ENCODE measurements around the gene PTCRA. TPM values are rescaled to one million over a fixed set of nuclear protein-coding genes. Genes with fewer than 3 reads are reported as not detected.
"Not testable (repeated sequence)": the region's sequence is repeated elsewhere in the genome, so short reads cannot be mapped to it uniquely, and the experiment has no call there.

PTCRA gene
- total RNA-seq, 1 experiment from 2014 or later: not detected

- Histone ChIP-seq H3K27me3 (ENCODE audit: control insufficient read depth, insufficient read depth, low read length) (no peaks in the 10 kb centered on the region), H3K4me3 (ENCODE audit: low read depth in 2 of 2, low read length in 2 of 2) (no peak overlapping the region), H3K9me3 (ENCODE audit: control insufficient read depth, insufficient read depth, low read depth, low read length) (no peaks in the 10 kb centered on the region), H3K36me3 (ENCODE audit: control insufficient read depth, insufficient read depth, low read length) (peaks cover 3% of the 10 kb centered on the region; the same call in 1 of the 2 replicates), H3K27ac (ENCODE audit: low read length) (no peak overlapping the region), H3K4me1 (ENCODE audit: control insufficient read depth, insufficient read depth, low read length) (no peaks in the 10 kb centered on the region)
- no peak for TF ChIP-seq POLR2AphosphoS5 (IDR thresholded peaks at IDR 0.05; ENCODE audit: low read depth, low read length)
- TF ChIP-seq REST (IDR thresholded peaks at IDR 0.05; ENCODE audit: insufficient read depth in 1 of 2, low read depth in 2 of 2, low read length in 1 of 2): no peak
- TF ChIP-seq CTCF (IDR thresholded peaks at IDR 0.05): no peak
- no peak for TF ChIP-seq TCF7L2 (IDR thresholded peaks at IDR 0.05; ENCODE audit: low read depth, low read length)
- TF ChIP-seq SIN3A (IDR thresholded peaks at IDR 0.05; ENCODE audit: borderline replicate concordance, insufficient read depth, low read depth, low read length): no peak
- intact Hi-C loops (cut with micrococcal nuclease; ENCODE audit: unreplicated experiment): no loop called here
- ATAC-seq: no peak
- ChIA-PET CTCF (interaction anchor here (0.6 kb wide), 1 partner anchor 1086 kb away, joined by 3 read pairs; no protein-coding TSS in a partner anchor), POLR2A (interaction anchor here (0.6 kb wide), 1 partner anchor 556 kb away, joined by 5 read pairs; no protein-coding TSS in a partner anchor)
- DNase-seq (ENCODE audit: low read depth, low spot score): no peak
- in situ Hi-C loops (cut with HindIII; ENCODE audit: low pct_unique_long_range_greater_than_20kb, low sequenced_read_pairs): no loop called here
- no TSS peak for BruUV-seq (replicated peaks)
These were observed 24.7 kb downstream of the PTCRA start for GRCh38 chr6:42940493-42941045.

GRCh38 chr6:42941356-42941755 lies 25.5 kb downstream of the PTCRA start:
- POLR2A ChIA-PET; BruUV-seq (replicated peaks); DNase-seq (ENCODE audit: low read depth, low spot score); H3K36me3 ChIP-seq (ENCODE audit: control insufficient read depth, insufficient read depth, low read length); in situ Hi-C loops (cut with HindIII; ENCODE audit: low pct_unique_long_range_greater_than_20kb, low sequenced_read_pairs); intact Hi-C loops (cut with micrococcal nuclease; ENCODE audit: unreplicated experiment); H3K4me1 ChIP-seq (ENCODE audit: control insufficient read depth, insufficient read depth, low read length); H3K27me3 ChIP-seq (ENCODE audit: control insufficient read depth, insufficient read depth, low read length); H3K9me3 ChIP-seq (ENCODE audit: control insufficient read depth, insufficient read depth, low read depth, low read length); ATAC-seq; CTCF ChIA-PET; H3K27ac ChIP-seq (ENCODE audit: low read length); H3K4me3 ChIP-seq (ENCODE audit: low read depth in 2 of 2, low read length in 2 of 2): not testable (repeated sequence)

- no peak overlapping the region for H3K27ac ChIP-seq (ENCODE audit: low read length)
- no peak for DNase-seq (ENCODE audit: low read depth, low spot score)
- BruUV-seq (replicated peaks): no TSS peak
- no peaks in the 10 kb centered on the region for H3K27me3 ChIP-seq (ENCODE audit: control insufficient read depth, insufficient read depth, low read length)
- no peak overlapping the region for H3K4me3 ChIP-seq (ENCODE audit: low read depth in 2 of 2, low read length in 2 of 2)
- H3K4me1 ChIP-seq (ENCODE audit: control insufficient read depth, insufficient read depth, low read length): no peaks in the 10 kb centered on the region
- no peaks in the 10 kb centered on the region for H3K9me3 ChIP-seq (ENCODE audit: control insufficient read depth, insufficient read depth, low read depth, low read length)
- intact Hi-C loops (cut with micrococcal nuclease; ENCODE audit: unreplicated experiment): no loop called here
- in situ Hi-C loops (cut with HindIII; ENCODE audit: low pct_unique_long_range_greater_than_20kb, low sequenced_read_pairs): no loop called here
- TF ChIP-seq CTCF (IDR thresholded peaks at IDR 0.05): no peak
- TF ChIP-seq TCF7L2 (IDR thresholded peaks at IDR 0.05; ENCODE audit: low read depth, low read length): no peak
- TF ChIP-seq POLR2AphosphoS5 (IDR thresholded peaks at IDR 0.05; ENCODE audit: low read depth, low read length): no peak
- no peak for TF ChIP-seq REST (IDR thresholded peaks at IDR 0.05; ENCODE audit: insufficient read depth in 1 of 2, low read depth in 2 of 2, low read length in 1 of 2)
- no peak for TF ChIP-seq SIN3A (IDR thresholded peaks at IDR 0.05; ENCODE audit: borderline replicate concordance, insufficient read depth, low read depth, low read length)
- POLR2A ChIA-PET: no interaction called here
- CTCF ChIA-PET: no interaction called here
- no peaks in the 10 kb centered on the region for H3K36me3 ChIP-seq (ENCODE audit: control insufficient read depth, insufficient read depth, low read length)
- no peak for ATAC-seq
These were observed 26.6 kb downstream of the PTCRA start for GRCh38 chr6:42942444-42942843.
